ENCODE results near the gene MRE11.
"Not testable (repeated sequence)": the region's sequence is repeated elsewhere in the genome, so short reads cannot be mapped to it uniquely, and the experiment has no call there.

Gene MRE11

GRCh38 chr11:94506513-94506912, 12.9 kb upstream of the MRE11 start:
- DNase-seq (ENCODE audit: low read depth), result not testable (repeated sequence)

GRCh38 chr11:94504689-94505293, 11.1 kb upstream of the MRE11 start:
- no peak for DNase-seq (ENCODE audit: low read depth)

GRCh38 chr11:94501522-94501921, 7.9 kb upstream of the MRE11 start:
- no peak for DNase-seq (ENCODE audit: low read depth)

GRCh38 chr11:94500181-94500580, 6.5 kb upstream of the MRE11 start:
- DNase-seq (ENCODE audit: low read depth), result no peak

GRCh38 chr11:94494126-94494680, 559 bp upstream of the MRE11 start:
- DNase-seq (ENCODE audit: low read depth), result no peak

- no peak for DNase-seq (ENCODE audit: low read depth)
Measured at GRCh38 chr11:94486068-94486467, 7.6 kb downstream of the MRE11 start.

GRCh38 chr11:94481342-94481741, 12.3 kb downstream of the MRE11 start:
- DNase-seq (ENCODE audit: low read depth), result no peak

- no peak for DNase-seq (ENCODE audit: low read depth)
Measured at GRCh38 chr11:94477624-94478023, 16.0 kb downstream of the MRE11 start.

GRCh38 chr11:94472916-94473799, 20.5 kb downstream of the MRE11 start:
- no peak for DNase-seq (ENCODE audit: low read depth)

- no peak for DNase-seq (ENCODE audit: low read depth)
Measured at GRCh38 chr11:94469416-94469815, 24.2 kb downstream of the MRE11 start.

- DNase-seq (ENCODE audit: low read depth), result no peak
Measured at GRCh38 chr11:94459576-94459975, 34.1 kb downstream of the MRE11 start.

GRCh38 chr11:94457118-94458029, 36.3 kb downstream of the MRE11 start:
- DNase-seq (ENCODE audit: low read depth), result no peak

GRCh38 chr11:94455861-94456260, 37.8 kb downstream of the MRE11 start:
- no peak for DNase-seq (ENCODE audit: low read depth)

GRCh38 chr11:94454301-94454700, 39.3 kb downstream of the MRE11 start:
- no peak for DNase-seq (ENCODE audit: low read depth)

- DNase-seq (ENCODE audit: low read depth), result no peak
Measured at GRCh38 chr11:94452988-94453387, 40.7 kb downstream of the MRE11 start.

- no peak for DNase-seq (ENCODE audit: low read depth)
Measured at GRCh38 chr11:94450048-94450447, 43.6 kb downstream of the MRE11 start.

GRCh38 chr11:94449437-94449836, 44.2 kb downstream of the MRE11 start:
- DNase-seq (ENCODE audit: low read depth), result no peak

- no peak for DNase-seq (ENCODE audit: low read depth)
Measured at GRCh38 chr11:94449029-94449428, 44.6 kb downstream of the MRE11 start.

GRCh38 chr11:94447149-94447548, 46.5 kb downstream of the MRE11 start:
- DNase-seq (ENCODE audit: low read depth), result no peak

- no peak for DNase-seq (ENCODE audit: low read depth)
Measured at GRCh38 chr11:94445641-94446040, 48.0 kb downstream of the MRE11 start.

- no peak for DNase-seq (ENCODE audit: low read depth)
Measured at GRCh38 chr11:94433049-94433448, 60.6 kb downstream of the MRE11 start.

- no peak for DNase-seq (ENCODE audit: low read depth)
Measured at GRCh38 chr11:94424662-94425061, 69.0 kb downstream of the MRE11 start.

All from activated T-helper 1 cell treated with Interleukin-2 at 50 U/mL for 16 hours (primary cell).